ENCODE results near the gene SRSF3.

Gene SRSF3

DNA sequence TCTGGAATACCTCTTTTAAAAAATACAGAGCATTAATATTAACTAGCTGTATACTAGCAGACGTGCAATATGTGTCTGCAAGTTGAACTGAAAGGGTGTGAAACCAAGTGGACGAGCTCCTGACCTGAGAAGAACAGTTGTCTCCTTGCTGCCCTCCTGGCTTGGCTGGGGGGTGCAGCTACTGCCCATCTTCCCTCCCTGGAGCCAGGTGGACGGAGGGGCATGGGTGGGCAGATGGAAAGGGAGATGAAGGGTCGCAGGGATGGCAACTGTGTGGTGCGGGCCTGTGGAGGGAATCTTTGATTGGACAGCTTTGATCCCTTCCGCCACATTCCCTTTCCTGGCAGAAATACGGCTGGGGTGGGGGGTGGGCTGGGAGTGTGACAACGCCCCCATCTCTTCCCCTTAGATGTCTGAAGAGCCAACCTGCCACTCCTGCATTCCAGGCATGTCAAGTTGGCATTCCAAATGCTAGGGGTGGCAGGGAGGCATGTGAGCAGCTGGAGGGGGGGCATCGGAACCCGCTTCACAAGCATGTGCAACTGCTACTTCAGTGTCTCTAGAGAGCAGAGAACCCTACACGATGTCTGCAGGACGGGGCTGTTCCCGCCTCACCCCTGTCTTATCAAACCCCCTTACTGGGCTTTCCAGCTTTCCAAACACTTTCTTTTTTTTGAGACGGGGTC lies 37.3 kb downstream of the SRSF3 start:
- no peak overlapping the region for H3K9ac ChIP-seq (ENCODE audit: low read length)
- H3K36me3 ChIP-seq (ENCODE audit: low read length) = no peaks in the 10 kb centered on the region
- no peaks in the 10 kb centered on the region for H3K9me3 ChIP-seq (ENCODE audit: insufficient read depth, low read length)
- H3K79me2 ChIP-seq (ENCODE audit: insufficient read depth, low read length) = no peaks in the 10 kb centered on the region
- H2AFZ ChIP-seq (ENCODE audit: low read depth, low read length, severe bottlenecking) = no peak overlapping the region
- no peaks in the 10 kb centered on the region for H3F3A ChIP-seq (ENCODE audit: insufficient read depth)
- no peaks in the 10 kb centered on the region for H3K9me2 ChIP-seq (replicated peaks; ENCODE audit: insufficient read depth, low read length)
- no peak overlapping the region for H3K27ac ChIP-seq (ENCODE audit: low read depth, low read length)
- no peaks in the 10 kb centered on the region for H4K20me1 ChIP-seq (ENCODE audit: low read depth, low read length)
- no peak overlapping the region for H3K4me3 ChIP-seq (ENCODE audit: insufficient read depth, low read length, poor library complexity, severe bottlenecking)
- H3K4me2 ChIP-seq (ENCODE audit: low read depth, low read length, poor library complexity, severe bottlenecking) = no peak overlapping the region
- H3K27me3 ChIP-seq (ENCODE audit: low read length) = no peaks in the 10 kb centered on the region
- TF ChIP-seq, protein P1, sequence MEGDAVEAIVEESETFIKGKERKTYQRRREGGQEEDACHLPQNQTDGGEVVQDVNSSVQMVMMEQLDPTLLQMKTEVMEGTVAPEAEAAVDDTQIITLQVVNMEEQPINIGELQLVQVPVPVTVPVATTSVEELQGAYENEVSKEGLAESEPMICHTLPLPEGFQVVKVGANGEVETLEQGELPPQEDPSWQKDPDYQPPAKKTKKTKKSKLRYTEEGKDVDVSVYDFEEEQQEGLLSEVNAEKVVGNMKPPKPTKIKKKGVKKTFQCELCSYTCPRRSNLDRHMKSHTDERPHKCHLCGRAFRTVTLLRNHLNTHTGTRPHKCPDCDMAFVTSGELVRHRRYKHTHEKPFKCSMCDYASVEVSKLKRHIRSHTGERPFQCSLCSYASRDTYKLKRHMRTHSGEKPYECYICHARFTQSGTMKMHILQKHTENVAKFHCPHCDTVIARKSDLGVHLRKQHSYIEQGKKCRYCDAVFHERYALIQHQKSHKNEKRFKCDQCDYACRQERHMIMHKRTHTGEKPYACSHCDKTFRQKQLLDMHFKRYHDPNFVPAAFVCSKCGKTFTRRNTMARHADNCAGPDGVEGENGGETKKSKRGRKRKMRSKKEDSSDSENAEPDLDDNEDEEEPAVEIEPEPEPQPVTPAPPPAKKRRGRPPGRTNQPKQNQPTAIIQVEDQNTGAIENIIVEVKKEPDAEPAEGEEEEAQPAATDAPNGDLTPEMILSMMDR (IDR thresholded peaks at IDR 0.05; ENCODE audit: insufficient read depth, low read length, poor library complexity, severe bottlenecking) = no peak
- no peak for TF ChIP-seq EZH2phosphoT487 (conservative IDR thresholded peaks at IDR 0.05; ENCODE audit: low read length)

GRCh38 chr6:36633370-36633769 lies 39.2 kb downstream of the SRSF3 start:
- Histone ChIP-seq H3K9me3 (ENCODE audit: insufficient read depth, low read length) (no peaks in the 10 kb centered on the region), H3K4me2 (ENCODE audit: low read depth, low read length, poor library complexity, severe bottlenecking) (no peak overlapping the region), H3K36me3 (ENCODE audit: low read length) (no peaks in the 10 kb centered on the region), H3F3A (ENCODE audit: insufficient read depth) (no peaks in the 10 kb centered on the region), H3K79me2 (ENCODE audit: insufficient read depth, low read length) (no peaks in the 10 kb centered on the region), H2AFZ (ENCODE audit: low read depth, low read length, severe bottlenecking) (no peak overlapping the region), H3K27ac (ENCODE audit: low read depth, low read length) (no peak overlapping the region), H3K4me3 (ENCODE audit: insufficient read depth, low read length, poor library complexity, severe bottlenecking) (no peak overlapping the region), H3K9me2 (replicated peaks; ENCODE audit: insufficient read depth, low read length) (no peaks in the 10 kb centered on the region), H3K9ac (ENCODE audit: low read length) (no peak overlapping the region), H3K27me3 (ENCODE audit: low read length) (no peaks in the 10 kb centered on the region), H4K20me1 (ENCODE audit: low read depth, low read length) (no peaks in the 10 kb centered on the region)
- TF ChIP-seq, protein P1 (IDR thresholded peaks at IDR 0.05; ENCODE audit: insufficient read depth, low read length, poor library complexity, severe bottlenecking) = no peak
- TF ChIP-seq EZH2phosphoT487 (conservative IDR thresholded peaks at IDR 0.05; ENCODE audit: low read length) = no peak

DNA sequence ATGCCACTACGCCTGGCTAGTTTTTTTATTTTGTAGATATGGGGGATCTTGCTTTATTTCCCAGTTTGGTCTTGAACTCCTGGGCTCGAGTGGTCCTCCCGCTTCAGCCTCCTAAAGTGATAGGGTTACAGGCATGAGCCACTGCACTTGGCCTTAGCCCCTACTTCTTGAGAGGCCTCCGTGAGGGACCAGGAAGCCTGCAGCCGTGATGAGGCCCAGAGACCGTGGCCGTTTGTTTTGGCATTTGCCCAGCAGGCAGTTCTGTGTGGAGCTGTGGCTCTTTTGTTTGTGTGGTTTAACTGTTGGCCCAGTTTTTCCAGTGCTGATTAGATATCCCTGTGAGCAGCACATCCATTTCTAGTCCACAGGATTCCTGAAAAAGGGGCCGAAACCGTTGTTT lies 39.8 kb downstream of the SRSF3 start:
- Histone ChIP-seq H4K20me1 (ENCODE audit: low read depth, low read length) (no peaks in the 10 kb centered on the region), H3F3A (ENCODE audit: insufficient read depth) (no peaks in the 10 kb centered on the region), H3K79me2 (ENCODE audit: insufficient read depth, low read length) (no peaks in the 10 kb centered on the region), H3K9me3 (ENCODE audit: insufficient read depth, low read length) (no peaks in the 10 kb centered on the region), H3K4me2 (ENCODE audit: low read depth, low read length, poor library complexity, severe bottlenecking) (no peak overlapping the region), H3K36me3 (ENCODE audit: low read length) (no peaks in the 10 kb centered on the region), H3K27me3 (ENCODE audit: low read length) (no peaks in the 10 kb centered on the region), H3K27ac (ENCODE audit: low read depth, low read length) (no peak overlapping the region), H3K9me2 (replicated peaks; ENCODE audit: insufficient read depth, low read length) (no peaks in the 10 kb centered on the region), H2AFZ (ENCODE audit: low read depth, low read length, severe bottlenecking) (no peak overlapping the region), H3K4me3 (ENCODE audit: insufficient read depth, low read length, poor library complexity, severe bottlenecking) (no peak overlapping the region), H3K9ac (ENCODE audit: low read length) (no peak overlapping the region)
- no peak for TF ChIP-seq EZH2phosphoT487 (conservative IDR thresholded peaks at IDR 0.05; ENCODE audit: low read length)
- TF ChIP-seq, protein P1 (IDR thresholded peaks at IDR 0.05; ENCODE audit: insufficient read depth, low read length, poor library complexity, severe bottlenecking) = no peak

All from SU-DHL-6 (cell line).